ENCODE data around the gene ARHGAP4.
A peak's percentile ranks its signal among the peaks of the same experiment; 100 is the strongest.

The ARHGAP4 gene

DNA sequence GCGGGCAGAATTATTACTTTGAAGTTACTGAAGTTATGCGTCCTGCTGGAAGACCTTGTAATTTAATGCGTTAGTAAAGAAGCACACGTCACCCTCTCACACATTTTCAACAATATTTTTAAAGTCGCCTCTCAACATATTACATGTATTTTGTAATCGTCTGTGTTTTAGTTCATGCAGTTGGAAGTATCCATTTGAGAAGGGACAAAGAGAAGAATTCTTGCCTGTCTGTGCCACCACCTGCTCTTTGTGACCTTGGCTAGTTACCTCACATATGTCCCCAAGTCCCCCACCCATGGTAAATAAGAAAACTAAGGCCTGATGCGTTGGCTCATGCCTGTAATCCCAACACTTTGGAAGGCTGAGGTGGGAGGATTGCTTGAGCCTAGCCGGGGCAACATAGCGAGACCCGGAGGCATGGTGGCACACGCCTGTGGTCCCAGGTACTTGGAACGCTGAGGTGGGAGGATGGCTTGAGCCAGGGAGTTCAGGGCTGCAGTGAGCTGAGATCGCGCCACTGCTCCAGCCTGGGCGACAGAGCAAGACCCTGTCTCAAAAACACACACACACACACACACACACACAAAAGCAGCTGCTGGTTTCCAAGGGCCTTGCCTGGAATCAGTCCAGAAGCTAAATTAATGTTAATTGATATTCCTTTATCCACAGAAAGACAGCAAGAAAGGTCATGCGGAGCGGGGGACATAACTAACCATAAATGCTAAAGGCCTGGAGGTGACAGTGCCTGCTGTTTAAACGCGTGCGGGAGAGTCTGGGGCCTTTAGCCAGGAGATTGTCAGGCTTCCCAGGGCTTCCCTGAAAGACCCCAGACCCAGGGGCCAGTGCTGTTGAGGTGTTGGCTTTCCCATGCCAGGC, 47.3 kb upstream of the ARHGAP4 start:
- Histone ChIP-seq H3K9me3 (replicated peaks in 1 of 2; ENCODE audit: control insufficient read depth in 2 of 2, insufficient read depth in 1 of 2, low read depth in 1 of 2, low read length in 2 of 2) (no peaks in the 10 kb centered on the region), H2BK120ac (ENCODE audit: low read depth, low read length) (no peak overlapping the region), H3K4me2 (ENCODE audit: insufficient read depth, low read length, poor library complexity, severe bottlenecking) (peak overlapping the region; percentile 32), H3K79me1 (ENCODE audit: low read depth, low read length) (peaks cover 8% of the 10 kb centered on the region), H3K27ac (replicated peaks; ENCODE audit: low read length) (peak overlapping the region; percentile 99), H2BK5ac (ENCODE audit: low read length) (no peak overlapping the region), H3K14ac (ENCODE audit: low read length) (no peak overlapping the region), H3K18ac (ENCODE audit: low read length) (no peak overlapping the region), H3K36me3 (replicated peaks in 1 of 2; ENCODE audit: control insufficient read depth in 2 of 2, insufficient read depth in 2 of 2, low read length in 2 of 2) (peaks cover 0 to 14% of the 10 kb centered on the region in 2 donors), H4K91ac (ENCODE audit: low read depth, low read length, poor library complexity) (no peak overlapping the region), H2BK15ac (ENCODE audit: low read length) (no peak overlapping the region), H4K8ac (ENCODE audit: low read depth, low read length) (no peak overlapping the region), H3K4ac (ENCODE audit: low read length) (no peak overlapping the region), H2AK5ac (ENCODE audit: low read depth, low read length) (no peak overlapping the region), H3K9ac (ENCODE audit: low read depth, low read length, poor library complexity) (peak overlapping the region; percentile 63), H3K4me1 (ENCODE audit: control insufficient read depth in 2 of 2, insufficient read depth in 1 of 2, low read depth in 1 of 2, low read length in 2 of 2) (peaks cover 7 to 23% of the 10 kb centered on the region in 2 donors), H3K4me3 (ENCODE audit: low read length in 2 of 2) (peak overlapping the region; percentile 66 to 88), H3K27me3 (ENCODE audit: control insufficient read depth in 3 of 3, insufficient read depth in 3 of 3, low read depth in 1 of 3, low read length in 3 of 3) (peaks cover 0 to 21% (median 0%) of the 10 kb centered on the region in 3 experiments), H2AFZ (ENCODE audit: low read length) (peak overlapping the region; percentile 78), H3K23ac (ENCODE audit: low read depth, low read length, poor library complexity) (no peak overlapping the region), H2BK12ac (ENCODE audit: low read length) (no peak overlapping the region)
- no CpG with 5 or more reads among the region's 20 CpGs for WGBS, 2 donors (ENCODE audit: extremely low coverage in 2 of 2, insufficient read length in 2 of 2, insufficient replicate concordance in 1 of 2)
- no peak for DNase-seq (ENCODE audit: low spot score)

DNA sequence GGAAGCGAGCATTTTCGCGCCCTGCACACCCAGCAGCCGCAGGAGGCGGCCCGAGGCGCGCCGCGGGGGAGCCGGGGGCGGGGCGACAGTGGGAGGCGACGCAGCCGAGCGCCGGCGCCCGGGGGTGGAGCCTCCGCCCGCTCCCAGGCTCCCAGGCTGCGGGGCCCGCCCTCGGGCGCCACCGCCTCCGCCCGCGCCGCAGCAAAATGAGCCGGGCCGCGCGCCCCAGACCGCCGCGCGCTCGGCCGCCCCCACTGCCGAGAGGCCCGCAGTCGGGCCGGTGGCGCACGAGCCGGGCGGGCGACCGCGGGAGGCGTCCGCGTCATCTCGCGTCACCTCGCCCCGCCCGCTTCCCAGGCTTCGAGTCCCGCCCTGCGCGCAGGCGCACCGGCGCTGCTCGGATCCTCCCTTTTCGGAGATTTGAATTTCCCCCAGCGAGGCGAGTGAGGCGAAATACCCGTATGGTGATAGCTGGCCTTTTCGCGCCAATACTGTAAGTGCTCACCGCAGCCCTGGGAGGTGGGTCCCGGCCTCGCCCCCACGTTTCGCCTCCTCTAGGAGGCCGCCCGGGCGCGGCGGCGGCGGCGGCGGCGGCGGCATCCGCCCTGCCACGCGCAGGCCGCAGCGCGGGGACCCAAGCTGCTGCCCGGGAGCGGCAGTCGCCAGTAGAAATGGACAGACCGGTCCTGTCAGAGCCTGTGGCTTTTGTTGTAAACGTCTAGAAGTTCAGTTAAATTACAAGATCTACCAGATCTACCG, 46.5 kb upstream of the ARHGAP4 start, which contains the start of gene TMEM187:
Gene TMEM187, plus strand, starts transcription at position 387 of the 759 bp plus-strand sequence. CDS start 9,309 bp downstream, outside the sequence.
- peak within 1 kb of the TSS; percentile 85 for H3K23ac ChIP-seq (ENCODE audit: low read depth, low read length, poor library complexity)
- DNase-seq (ENCODE audit: low spot score), result peak; percentile 77

GRCh38 chrX:153971450-153972367, 45.6 kb upstream of the ARHGAP4 start, which contains the start of gene HCFC1:
TSS of gene HCFC1 (minus strand) at chrX:153971818. CDS start at chrX:153970840, 978 bp downstream.
- Histone ChIP-seq H3K9ac (ENCODE audit: low read depth, low read length, poor library complexity) (peak within 1 kb of the TSS; percentile 93), H4K8ac (ENCODE audit: low read depth, low read length) (peak within 1 kb of the TSS; percentile 3), H3K4me1 (ENCODE audit: control insufficient read depth in 2 of 2, insufficient read depth in 1 of 2, low read depth in 1 of 2, low read length in 2 of 2) (peaks cover 18 to 32% of the 10 kb centered on the region in 2 donors), H2AFZ (ENCODE audit: low read length) (peak within 1 kb of the TSS; percentile 78), H3K4me3 (ENCODE audit: low read length in 2 of 2) (peak within 1 kb of the TSS; percentile 66 to 88), H3K23ac (ENCODE audit: low read depth, low read length, poor library complexity) (peak within 1 kb of the TSS; percentile 85), H3K18ac (ENCODE audit: low read length) (peak within 1 kb of the TSS; percentile 99), H2AK5ac (ENCODE audit: low read depth, low read length) (peak within 1 kb of the TSS; percentile 94), H3K36me3 (replicated peaks in 1 of 2; ENCODE audit: control insufficient read depth in 2 of 2, insufficient read depth in 2 of 2, low read length in 2 of 2) (peaks cover 0 to 30% of the 10 kb centered on the region in 2 donors), H4K91ac (ENCODE audit: low read depth, low read length, poor library complexity) (no peak within 1 kb of the TSS), H2BK15ac (ENCODE audit: low read length) (peak within 1 kb of the TSS; percentile 75), H3K14ac (ENCODE audit: low read length) (peak within 1 kb of the TSS; percentile 71), H3K27me3 (ENCODE audit: control insufficient read depth in 3 of 3, insufficient read depth in 3 of 3, low read depth in 1 of 3, low read length in 3 of 3) (peaks cover 0 to 18% (median 0%) of the 10 kb centered on the region in 3 experiments), H3K4me2 (ENCODE audit: insufficient read depth, low read length, poor library complexity, severe bottlenecking) (peak within 1 kb of the TSS; percentile 57), H3K9me3 (replicated peaks in 1 of 2; ENCODE audit: control insufficient read depth in 2 of 2, insufficient read depth in 1 of 2, low read depth in 1 of 2, low read length in 2 of 2) (no peaks in the 10 kb centered on the region), H3K79me1 (ENCODE audit: low read depth, low read length) (peaks cover 8% of the 10 kb centered on the region), H3K27ac (replicated peaks; ENCODE audit: low read length) (peak within 1 kb of the TSS; percentile 99), H3K4ac (ENCODE audit: low read length) (peak within 1 kb of the TSS; percentile 76), H2BK120ac (ENCODE audit: low read depth, low read length) (peak within 1 kb of the TSS; percentile 91), H2BK12ac (ENCODE audit: low read length) (no peak within 1 kb of the TSS), H2BK5ac (ENCODE audit: low read length) (peak within 1 kb of the TSS; percentile 87)
- DNase-seq (ENCODE audit: low spot score), result peak; percentile 88
- no CpG with 5 or more reads among the region's 96 CpGs for WGBS, 2 donors (ENCODE audit: extremely low coverage in 2 of 2, insufficient read length in 2 of 2, insufficient replicate concordance in 1 of 2)

More for the DNA sequence above, 46.5 kb upstream of the ARHGAP4 start, which contains the start of gene TMEM187:
- H3K4me1 ChIP-seq (ENCODE audit: control insufficient read depth in 2 of 2, insufficient read depth in 1 of 2, low read depth in 1 of 2, low read length in 2 of 2), result peaks cover 13 to 32% of the 10 kb centered on the region in 2 donors
- peaks cover 0 to 22% of the 10 kb centered on the region in 2 donors for H3K36me3 ChIP-seq (replicated peaks in 1 of 2; ENCODE audit: control insufficient read depth in 2 of 2, insufficient read depth in 2 of 2, low read length in 2 of 2)
- H2BK120ac ChIP-seq (ENCODE audit: low read depth, low read length), result peak within 1 kb of the TSS; percentile 91
- H2AK5ac ChIP-seq (ENCODE audit: low read depth, low read length), result no peak within 1 kb of the TSS
- peak within 1 kb of the TSS; percentile 99 for H3K27ac ChIP-seq (replicated peaks; ENCODE audit: low read length)
- no peak within 1 kb of the TSS for H3K4ac ChIP-seq (ENCODE audit: low read length)
- no CpG with 5 or more reads among the region's 103 CpGs for WGBS, 2 donors (ENCODE audit: extremely low coverage in 2 of 2, insufficient read length in 2 of 2, insufficient replicate concordance in 1 of 2)
- peak within 1 kb of the TSS; percentile 87 for H2BK5ac ChIP-seq (ENCODE audit: low read length)
- no peaks in the 10 kb centered on the region for H3K9me3 ChIP-seq (replicated peaks in 1 of 2; ENCODE audit: control insufficient read depth in 2 of 2, insufficient read depth in 1 of 2, low read depth in 1 of 2, low read length in 2 of 2)
- peaks cover 0 to 21% (median 0%) of the 10 kb centered on the region in 3 experiments for H3K27me3 ChIP-seq (ENCODE audit: control insufficient read depth in 3 of 3, insufficient read depth in 3 of 3, low read depth in 1 of 3, low read length in 3 of 3)
- no peak within 1 kb of the TSS for H4K91ac ChIP-seq (ENCODE audit: low read depth, low read length, poor library complexity)
- H3K4me3 ChIP-seq (ENCODE audit: low read length in 2 of 2), result peak within 1 kb of the TSS; percentile 66 to 88
- no peak within 1 kb of the TSS for H4K8ac ChIP-seq (ENCODE audit: low read depth, low read length)
- peak within 1 kb of the TSS; percentile 78 for H2AFZ ChIP-seq (ENCODE audit: low read length)
- H3K4me2 ChIP-seq (ENCODE audit: insufficient read depth, low read length, poor library complexity, severe bottlenecking), result peak within 1 kb of the TSS; percentile 57
- H3K18ac ChIP-seq (ENCODE audit: low read length), result peak within 1 kb of the TSS; percentile 99
- peak within 1 kb of the TSS; percentile 75 for H2BK15ac ChIP-seq (ENCODE audit: low read length)
- peaks cover 8% of the 10 kb centered on the region for H3K79me1 ChIP-seq (ENCODE audit: low read depth, low read length)
- H3K9ac ChIP-seq (ENCODE audit: low read depth, low read length, poor library complexity), result peak within 1 kb of the TSS; percentile 93
- H3K14ac ChIP-seq (ENCODE audit: low read length), result peak within 1 kb of the TSS; percentile 38
- H2BK12ac ChIP-seq (ENCODE audit: low read length), result no peak within 1 kb of the TSS
